ENCODE data around the gene FAHD2A.
"Not testable (repeated sequence)": the region's sequence is repeated elsewhere in the genome, so short reads cannot be mapped to it uniquely, and the experiment has no call there.

FAHD2A gene

GRCh38 chr2:95402370-95403203, at the start of gene FAHD2A:
FAHD2A (plus strand) TSS chr2:95402708; CDS start chr2:95405559, 2,851 bp downstream.
- DNase-seq (ENCODE audit: low read depth) = peak; percentile 86
- TF ChIP-seq CTCF (IDR thresholded peaks at IDR 0.05; ENCODE audit: low read length, missing control alignments) = no peak
- H3K4me3 ChIP-seq (replicated peaks; ENCODE audit: low read depth, low read length) = peak within 1 kb of the TSS; percentile 70

GRCh38 chr2:95353055-95353575, 49.4 kb upstream of the FAHD2A start:
- DNase-seq (ENCODE audit: low read depth) = no peak
- H3K4me3 ChIP-seq (replicated peaks; ENCODE audit: low read depth, low read length) = no peak overlapping the region
- TF ChIP-seq CTCF (IDR thresholded peaks at IDR 0.05; ENCODE audit: low read length, missing control alignments) = no peak

GRCh38 chr2:95353613-95354468, 48.7 kb upstream of the FAHD2A start:
- no peak for TF ChIP-seq CTCF (IDR thresholded peaks at IDR 0.05; ENCODE audit: low read length, missing control alignments)
- H3K4me3 ChIP-seq (replicated peaks; ENCODE audit: low read depth, low read length) = no peak overlapping the region
- no peak for DNase-seq (ENCODE audit: low read depth)

GRCh38 chr2:95354469-95354901, 48.0 kb upstream of the FAHD2A start:
- TF ChIP-seq CTCF (IDR thresholded peaks at IDR 0.05; ENCODE audit: low read length, missing control alignments) = no peak
- no peak overlapping the region for H3K4me3 ChIP-seq (replicated peaks; ENCODE audit: low read depth, low read length)
- no peak for DNase-seq (ENCODE audit: low read depth)

- no peak overlapping the region for H3K4me3 ChIP-seq (replicated peaks; ENCODE audit: low read depth, low read length)
- DNase-seq (ENCODE audit: low read depth) = no peak
- TF ChIP-seq CTCF (IDR thresholded peaks at IDR 0.05; ENCODE audit: low read length, missing control alignments) = no peak
Observed at GRCh38 chr2:95354925-95355324, 47.6 kb upstream of the FAHD2A start.

GRCh38 chr2:95355486-95355885, 47.0 kb upstream of the FAHD2A start:
- not testable (repeated sequence) for DNase-seq (ENCODE audit: low read depth); H3K4me3 ChIP-seq (replicated peaks; ENCODE audit: low read depth, low read length)

Measured in fibroblast of pulmonary artery (primary cell).